SK-N-SH (cell line): ENCODE results near the gene RNF180. TPM values are rescaled to one million over a fixed set of nuclear protein-coding genes. Genes with fewer than 3 reads are reported as not detected.

Experiments
- CTCF ChIA-PET: fragments of 300-600, 350-600 bp; formaldehyde crosslinking; extraction: SDS; loops from one replicate; lab custom pipeline; 2021; lab: Yijun Ruan, JAX
- POLR2A ChIA-PET: fragments of 350-600 bp; sonication (Branson Sonifier 250); formaldehyde crosslinking; extraction: SDS; loops from one replicate; lab custom pipeline; 2020; ENCODE audit warnings: antibody characterized with exemption, inconsistent platforms; lab: Yijun Ruan, JAX
- DNase-seq: peaks from one replicate; pipeline ENCODE4 v3.0.0; 2012
- H2AFZ ChIP-seq: fragments of 200-600 bp; sonication (generic); 2 replicates; pipeline ENCODE4 v1.8.1; 2016; ENCODE audit warnings: antibody characterized with exemption, mild to moderate bottlenecking, low read depth
- H3F3A ChIP-seq: fragments of 200-600 bp; sonication (generic); replicated peaks from 2 replicates; pipeline ENCODE3; 2016; ENCODE audit warnings: antibody characterized with exemption, mild to moderate bottlenecking; ENCODE audit not compliant: insufficient read depth
- H3K27ac ChIP-seq, 2 experiments: fragments of 200-500 bp in 1 of 2; fragments of 200-600 bp in 1 of 2; sonication (Bioruptor generic) in 1 of 2; sonication (generic), shearing (Covaris generic) in 1 of 2; 2 replicates each; pipeline versions ENCODE4 v1.5.1 to v1.6.1; 2014 to 2016; ENCODE audit warnings: low read depth in 2 of 2, inconsistent platforms in 1 of 2, low read length in 1 of 2, mild to moderate bottlenecking in 1 of 2, mixed read lengths in 1 of 2
- H3K27me3 ChIP-seq: fragments of 200-600 bp; sonication (generic), shearing (Covaris generic); 2 replicates; pipeline ENCODE4 v1.6.1; 2016; ENCODE audit warnings: mixed run types; ENCODE audit not compliant: insufficient read depth
- H3K36me3 ChIP-seq, 2 experiments: fragments of 200-500 bp in 1 of 2; fragments of 200-600 bp in 1 of 2; sonication (Bioruptor generic) in 1 of 2; sonication (generic) in 1 of 2; replicated peaks in 1 of 2; 2 replicates each; pipeline versions ENCODE3 to v1.5.1; 2014 to 2016; ENCODE audit warnings: low read length in 1 of 2, mild to moderate bottlenecking in 1 of 2; ENCODE audit not compliant: insufficient read depth in 2 of 2, control insufficient read depth in 1 of 2
- H3K4me1 ChIP-seq, 2 experiments: fragments of 200-500 bp in 1 of 2; fragments of 200-600 bp in 1 of 2; sonication (Bioruptor generic) in 1 of 2; sonication (generic), shearing (Covaris generic) in 1 of 2; 2 replicates each; pipeline versions ENCODE4 v1.5.1 to v1.6.1; 2014 to 2016; ENCODE audit warnings: low read depth in 1 of 2, low read length in 1 of 2, mixed run types in 1 of 2; ENCODE audit not compliant: insufficient read depth in 2 of 2, control insufficient read depth in 1 of 2
- H3K4me2 ChIP-seq: fragments of 200-600 bp; sonication (generic), shearing (Covaris generic); 2 replicates; pipeline ENCODE4 v1.6.1; 2017; ENCODE audit warnings: mixed run types
- H3K4me3 ChIP-seq, 2 experiments: fragments of 200-500 bp in 1 of 2; fragments of 200-600 bp in 1 of 2; sonication (Bioruptor generic) in 1 of 2; sonication (generic), shearing (Covaris generic) in 1 of 2; 2 replicates each; pipeline versions ENCODE4 v1.5.1 to v1.8.1; 2014 to 2016; ENCODE audit warnings: low read depth in 2 of 2, inconsistent platforms in 1 of 2, low read length in 1 of 2, mild to moderate bottlenecking in 1 of 2, mixed read lengths in 1 of 2, moderate library complexity in 1 of 2
- H3K79me2 ChIP-seq: fragments of 200-600 bp; sonication (generic); 2 replicates; pipeline ENCODE4 v1.8.1; 2017; ENCODE audit warnings: mild to moderate bottlenecking; ENCODE audit not compliant: insufficient read depth
- H3K9ac ChIP-seq: fragments of 200-600 bp; sonication (generic); 2 replicates; pipeline ENCODE4 v1.6.1; 2017; ENCODE audit warnings: mixed run types
- H3K9me2 ChIP-seq: fragments of 200-600 bp; sonication (generic); 2 replicates; pipeline ENCODE4 v1.6.1; 2017; ENCODE audit warnings: mixed run types
- H3K9me3 ChIP-seq: fragments of 200-600 bp; sonication (generic); 2 replicates; pipeline ENCODE4 v1.6.1; 2017; ENCODE audit warnings: mixed run types, mild to moderate bottlenecking, moderate library complexity
- H4K20me1 ChIP-seq: fragments of 200-600 bp; sonication (generic); 2 replicates; pipeline ENCODE4 v1.6.1; 2017; ENCODE audit warnings: mild to moderate bottlenecking, mixed run types; ENCODE audit not compliant: insufficient read depth
- FOSL2 ChIP-seq: IDR thresholded peaks from 2 replicates; pipeline ENCODE4 v1.4.0; 2012; ENCODE audit warnings: low read depth, mild to moderate bottlenecking, moderate library complexity, borderline replicate concordance
- FOXM1 ChIP-seq: IDR thresholded peaks from 2 replicates; pipeline ENCODE4 v1.4.0; 2012; ENCODE audit warnings: low read depth, mild to moderate bottlenecking
- GATA2 ChIP-seq: sonication (generic); formaldehyde crosslinking; IDR thresholded peaks from 2 replicates; pipeline ENCODE4 v1.5.0; 2020; ENCODE audit warnings: mild to moderate bottlenecking, missing genetic modification reagents
- JUND ChIP-seq: IDR thresholded peaks from 2 replicates; pipeline ENCODE4 v1.4.0; 2012
- MXI1 ChIP-seq: IDR thresholded peaks from 2 replicates; pipeline ENCODE4 v1.6.1; 2012; ENCODE audit warnings: mild to moderate bottlenecking, low read depth, low read length, improper control_type of control experiment
- PBX3 ChIP-seq: IDR thresholded peaks from 2 replicates; pipeline ENCODE4; 2012
- POLR2AphosphoS5 ChIP-seq: IDR thresholded peaks from 2 replicates; pipeline ENCODE4 v1.6.1; 2012; ENCODE audit warnings: low read depth, low read length
- REST ChIP-seq: IDR thresholded peaks from 2 replicates; pipeline ENCODE4 v1.6.1; 2012; ENCODE audit warnings: mild to moderate bottlenecking, low read depth, low read length, moderate library complexity
- RFX5 ChIP-seq: IDR thresholded peaks from 2 replicates; pipeline ENCODE4 v1.6.1; 2012; ENCODE audit warnings: mild to moderate bottlenecking, improper control_type of control experiment, low read length
- SIN3A ChIP-seq: IDR thresholded peaks from 2 replicates; pipeline ENCODE4 v1.6.1; 2012; ENCODE audit warnings: low read depth, mild to moderate bottlenecking, low read length, moderate library complexity, borderline replicate concordance
- SMC3 ChIP-seq: IDR thresholded peaks from 2 replicates; pipeline ENCODE4 v1.6.1; 2012; ENCODE audit warnings: low read depth, low read length, improper control_type of control experiment
- TAF1 ChIP-seq: IDR thresholded peaks from 2 replicates; pipeline ENCODE4 v1.6.1; 2012; ENCODE audit warnings: low read depth, mild to moderate bottlenecking, low read length, moderate library complexity, borderline replicate concordance
- TCF12 ChIP-seq: IDR thresholded peaks from 2 replicates; pipeline ENCODE4 v1.4.0; 2012
- TEAD4 ChIP-seq: IDR thresholded peaks from 2 replicates; pipeline ENCODE4 v1.4.0; 2012; ENCODE audit warnings: mild to moderate bottlenecking, borderline replicate concordance; ENCODE audit not compliant: insufficient read depth
- WGBS: methylation state at CpG from one replicate; pipeline ENCODE4 v1.1.6; 2017; ENCODE audit warnings: low lambda C conversion rate; 5-methylcytosine and 5-hydroxymethylcytosine counted together
- polyA plus RNA-seq, 3 experiments: library from polyadenylated mRNA; depleted of rRNA; stranded (reverse); fragments of >200 nt; gene quantifications; 2 replicates each; pipeline ENCODE4 v1.2.3, GENCODE V29; 2012
- TF ChIP-seq, protein P1 (sequence below): fragments of 200-600 bp; sonication (generic); IDR thresholded peaks from 2 replicates; pipeline ENCODE4 v1.6.1; 2017; ENCODE audit warnings: antibody characterized with exemption, mild to moderate bottlenecking, moderate library complexity

The RNF180 gene
- polyA plus RNA-seq, 1 of the 3 experiments (the other 2 are of a cell fraction): 0.02 TPM

- H3K27me3 ChIP-seq: peaks cover 6% of the 10 kb centered on the region
- no peaks in the 10 kb centered on the region for H3K36me3 ChIP-seq
- H4K20me1 ChIP-seq: no peaks in the 10 kb centered on the region
- ChIA-PET CTCF (no interaction called here), POLR2A (no interaction called here)
- TF ChIP-seq PBX3 (no peak), MXI1 (no peak), SMC3 (no peak), REST (no peak), TEAD4 (no peak), JUND (no peak), TAF1 (no peak), FOXM1 (no peak), TCF12 (no peak), GATA2 (CRISPR knock-in tag) (no peak), FOSL2 (no peak), RFX5 (no peak), SIN3A (no peak), POLR2AphosphoS5 (no peak)
- TF ChIP-seq, protein P1, sequence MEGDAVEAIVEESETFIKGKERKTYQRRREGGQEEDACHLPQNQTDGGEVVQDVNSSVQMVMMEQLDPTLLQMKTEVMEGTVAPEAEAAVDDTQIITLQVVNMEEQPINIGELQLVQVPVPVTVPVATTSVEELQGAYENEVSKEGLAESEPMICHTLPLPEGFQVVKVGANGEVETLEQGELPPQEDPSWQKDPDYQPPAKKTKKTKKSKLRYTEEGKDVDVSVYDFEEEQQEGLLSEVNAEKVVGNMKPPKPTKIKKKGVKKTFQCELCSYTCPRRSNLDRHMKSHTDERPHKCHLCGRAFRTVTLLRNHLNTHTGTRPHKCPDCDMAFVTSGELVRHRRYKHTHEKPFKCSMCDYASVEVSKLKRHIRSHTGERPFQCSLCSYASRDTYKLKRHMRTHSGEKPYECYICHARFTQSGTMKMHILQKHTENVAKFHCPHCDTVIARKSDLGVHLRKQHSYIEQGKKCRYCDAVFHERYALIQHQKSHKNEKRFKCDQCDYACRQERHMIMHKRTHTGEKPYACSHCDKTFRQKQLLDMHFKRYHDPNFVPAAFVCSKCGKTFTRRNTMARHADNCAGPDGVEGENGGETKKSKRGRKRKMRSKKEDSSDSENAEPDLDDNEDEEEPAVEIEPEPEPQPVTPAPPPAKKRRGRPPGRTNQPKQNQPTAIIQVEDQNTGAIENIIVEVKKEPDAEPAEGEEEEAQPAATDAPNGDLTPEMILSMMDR: no peak
- no peaks in the 10 kb centered on the region for H3F3A ChIP-seq
- no peaks in the 10 kb centered on the region for H3K9me2 ChIP-seq
- H3K27ac ChIP-seq: no peak overlapping the region
- no peak for DNase-seq
- H3K4me2 ChIP-seq: no peak overlapping the region
- H3K4me3 ChIP-seq: no peak overlapping the region
- H3K9ac ChIP-seq: no peak overlapping the region
- no peaks in the 10 kb centered on the region for H3K9me3 ChIP-seq
- H3K79me2 ChIP-seq: no peaks in the 10 kb centered on the region
- 0% methylated on average over 1 of the region's 1 CpG for WGBS
- no peaks in the 10 kb centered on the region for H3K4me1 ChIP-seq
- no peak overlapping the region for H2AFZ ChIP-seq
Observed at GRCh38 chr5:64144425-64145215, 21.0 kb upstream of the RNF180 start.
